DMS79 (cell line): ENCODE measurements around the gene GRK2.

ENCODE experiments used
- DNase-seq: peaks from one replicate; lab custom pipeline; 2025; lab: John Stamatoyannopoulos, UW

The GRK2 gene

GRCh38 chr11:67270256-67271204 is 4.3 kb downstream of the GRK2 start:
- no peak for DNase-seq

DNA sequence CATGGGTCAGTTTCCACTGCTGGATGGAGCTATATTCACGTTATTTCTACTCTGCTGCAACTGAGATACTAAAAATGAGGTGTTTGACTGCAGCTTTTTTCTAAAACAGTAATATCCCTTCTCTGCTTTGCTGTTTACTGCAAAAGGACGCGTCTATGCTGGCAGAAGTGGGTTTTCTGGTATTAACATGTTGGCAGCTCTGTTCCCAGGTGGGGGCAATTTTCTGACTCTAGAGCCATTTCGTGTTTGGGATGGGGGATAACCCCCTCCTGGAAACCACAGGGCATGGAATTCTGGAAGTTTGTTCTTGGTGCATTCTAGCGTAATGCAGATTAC is 4.9 kb downstream of the GRK2 start:
- DNase-seq, result no peak

GRCh38 chr11:67271541-67272284 is 5.4 kb downstream of the GRK2 start:
- DNase-seq, result no peak

- DNase-seq, result no peak
These were observed 6.3 kb downstream of the GRK2 start for GRCh38 chr11:67272327-67273259.

- no peak for DNase-seq
These were observed 7.2 kb downstream of the GRK2 start for GRCh38 chr11:67273260-67273990.

DNA sequence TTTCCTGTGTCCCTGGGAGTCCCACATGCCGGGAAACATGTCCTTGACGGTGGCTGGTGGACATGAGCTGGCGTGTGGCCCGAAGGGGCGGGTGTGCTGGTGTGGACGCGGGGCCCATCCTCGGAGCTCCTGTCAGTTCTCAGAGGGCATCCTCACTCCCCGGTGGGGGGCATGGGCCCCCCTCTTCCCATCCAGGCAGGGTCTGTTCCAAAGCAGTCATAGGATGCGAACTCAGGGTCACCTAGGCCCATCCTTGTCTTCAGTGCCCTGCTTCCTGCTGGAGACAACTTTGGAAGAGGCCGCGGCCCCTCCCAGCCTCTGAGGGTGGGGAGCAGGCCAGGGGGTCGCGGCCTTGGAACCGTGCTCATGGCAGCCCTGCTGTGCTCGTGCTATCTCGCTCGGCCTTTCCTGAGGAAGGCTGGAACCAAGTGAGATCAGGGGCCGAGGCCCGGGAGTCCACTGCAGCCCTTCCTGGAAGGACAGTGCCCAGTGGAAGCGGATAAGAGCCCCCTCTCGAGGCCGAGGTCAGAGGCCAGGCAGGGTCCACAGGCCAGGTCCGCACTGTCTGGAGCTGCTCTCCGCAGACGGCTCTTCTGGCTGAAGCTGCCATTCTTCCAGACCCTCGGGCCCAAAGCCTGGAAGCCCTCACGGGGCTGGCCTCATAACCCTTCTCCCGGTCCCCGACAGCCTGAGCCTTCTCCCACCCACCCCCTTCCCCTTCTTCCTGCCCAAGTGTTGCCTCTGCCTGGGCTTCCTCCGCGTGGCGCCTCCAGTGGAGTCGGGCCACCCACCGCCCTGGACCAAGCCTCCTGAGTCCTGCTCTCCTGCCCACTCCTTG is 8.7 kb downstream of the GRK2 start:
- DNase-seq, result no peak

- no peak for DNase-seq
These were observed 9.5 kb downstream of the GRK2 start for GRCh38 chr11:67275606-67276409.

DNA sequence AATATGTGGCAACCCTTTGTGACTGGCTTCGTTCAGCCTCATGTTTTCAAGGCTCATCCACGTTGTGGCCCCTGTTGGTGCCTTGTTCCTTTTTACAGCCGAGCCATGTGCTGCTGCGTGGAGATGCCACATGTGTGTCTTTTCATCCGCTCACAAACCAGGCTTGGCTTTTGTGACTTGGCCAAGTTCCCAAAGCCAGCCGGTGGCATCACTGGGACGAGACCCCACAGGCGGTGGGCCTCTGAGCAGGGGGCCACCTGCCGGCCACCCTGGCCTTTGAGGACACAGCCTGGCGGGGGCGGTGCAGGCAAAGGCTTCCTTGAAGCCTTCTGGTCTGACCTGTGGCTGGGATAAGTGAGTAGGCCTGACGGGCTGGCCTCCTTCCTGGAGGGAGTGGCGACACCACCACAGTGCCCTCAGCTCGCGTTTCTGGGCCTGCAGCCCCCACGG is 10.5 kb downstream of the GRK2 start:
- no peak for DNase-seq

- DNase-seq, result no peak
These were observed 11.1 kb downstream of the GRK2 start for GRCh38 chr11:67277231-67277961.

DNA sequence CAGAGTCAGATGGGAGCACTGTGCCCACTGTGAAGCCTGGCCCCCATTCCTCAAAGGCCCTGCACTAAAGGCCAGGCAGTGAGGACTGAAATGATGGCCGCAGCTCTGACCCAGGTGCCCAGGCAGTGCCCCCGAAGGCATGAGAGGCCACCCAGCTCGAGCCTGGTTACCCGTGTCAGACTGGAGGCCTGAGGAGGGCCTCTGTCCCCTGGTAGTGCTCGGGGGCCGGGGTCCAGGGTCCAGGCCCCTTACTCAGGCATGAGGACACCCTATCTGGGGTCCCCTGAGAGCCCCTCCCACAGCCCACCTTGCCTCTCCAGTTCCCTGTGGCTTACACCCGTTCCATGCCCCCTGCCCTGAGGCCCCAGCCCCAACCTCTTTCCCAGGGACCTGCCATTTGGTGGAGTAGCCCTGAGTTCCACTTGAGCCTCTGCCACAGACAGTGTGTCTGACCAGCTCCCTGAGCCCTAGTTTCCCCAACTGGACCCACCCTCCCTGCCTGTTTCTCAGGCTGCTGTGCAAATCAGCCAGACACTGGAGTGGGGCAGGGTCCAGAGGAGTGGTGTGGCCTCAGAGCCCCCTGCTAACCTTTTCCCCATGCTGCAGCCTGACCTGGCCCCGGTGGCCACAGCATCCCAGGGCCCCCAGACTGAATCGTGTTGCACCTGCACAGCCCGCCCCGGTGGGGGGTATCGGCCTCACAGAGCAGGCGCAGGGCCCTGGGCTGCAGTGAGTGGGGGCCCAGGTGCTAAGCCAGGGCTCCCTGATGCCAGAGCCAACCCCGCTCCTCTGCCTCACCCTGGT is 12.1 kb downstream of the GRK2 start:
- DNase-seq, result no peak

DNA sequence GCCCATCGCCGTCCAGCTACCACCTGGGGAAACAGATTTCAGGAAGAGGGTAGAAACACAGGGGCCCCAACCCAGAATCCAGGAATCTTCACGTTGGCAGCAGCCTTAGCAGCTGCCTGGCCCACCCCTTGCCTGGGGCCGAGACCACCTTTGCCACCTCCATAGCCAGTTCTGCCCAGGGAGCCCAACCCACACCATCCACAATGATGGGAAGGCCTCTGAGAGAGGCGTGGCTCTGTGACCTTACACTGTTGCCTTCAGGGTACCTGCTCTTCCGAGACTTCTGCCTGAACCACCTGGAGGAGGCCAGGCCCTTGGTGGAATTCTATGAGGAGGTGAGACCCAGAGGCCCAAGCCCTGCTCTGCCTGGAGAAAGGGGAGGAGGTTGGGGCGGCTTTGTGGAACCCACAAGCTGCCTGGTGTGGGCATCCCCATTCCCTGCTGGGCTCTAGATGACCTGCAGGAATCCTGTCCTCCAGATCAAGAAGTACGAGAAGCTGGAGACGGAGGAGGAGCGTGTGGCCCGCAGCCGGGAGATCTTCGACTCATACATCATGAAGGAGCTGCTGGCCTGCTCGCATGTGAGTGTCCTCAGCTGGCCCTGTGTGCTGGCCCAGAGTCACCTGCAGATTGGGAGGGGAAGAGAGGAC is 12.8 kb downstream of the GRK2 start:
- no peak for DNase-seq

DNA sequence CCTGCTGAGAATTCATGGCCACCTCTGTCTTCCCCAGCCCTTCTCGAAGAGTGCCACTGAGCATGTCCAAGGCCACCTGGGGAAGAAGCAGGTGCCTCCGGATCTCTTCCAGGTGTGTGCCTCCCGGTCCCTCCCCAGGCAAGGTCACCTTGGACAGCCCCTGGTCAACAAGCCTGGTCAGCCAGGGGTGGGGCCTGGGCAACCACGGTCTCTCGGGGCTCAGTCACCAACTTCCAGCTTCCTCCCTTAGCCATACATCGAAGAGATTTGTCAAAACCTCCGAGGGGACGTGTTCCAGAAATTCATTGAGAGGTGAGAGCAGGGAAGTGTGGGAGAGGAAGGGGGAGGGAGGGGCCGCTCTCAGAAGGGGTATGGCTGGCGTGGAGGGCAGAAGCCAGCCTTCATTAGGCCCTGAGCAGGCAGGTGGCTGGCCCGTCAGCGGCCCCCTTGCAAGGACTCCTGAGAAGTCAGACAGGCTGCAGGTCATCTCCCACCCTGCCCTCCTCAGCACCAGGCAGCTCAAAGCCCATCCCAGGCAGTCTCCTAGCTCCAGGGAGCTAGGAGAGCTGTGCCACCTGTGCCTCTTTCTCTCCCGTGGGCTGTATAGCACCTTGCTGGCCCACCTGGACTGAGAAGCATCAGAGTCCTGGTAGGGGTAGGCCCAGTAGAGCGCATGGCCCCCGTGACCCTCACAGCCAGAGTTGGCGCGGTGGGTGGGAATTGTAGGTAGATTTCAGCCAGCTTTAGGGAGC is 13.5 kb downstream of the GRK2 start:
- no peak for DNase-seq

- no peak for DNase-seq
These were observed 14.1 kb downstream of the GRK2 start for GRCh38 chr11:67280341-67280787.

- no peak for DNase-seq
These were observed 14.7 kb downstream of the GRK2 start for GRCh38 chr11:67280788-67281551.

GRCh38 chr11:67281552-67282150 is 15.4 kb downstream of the GRK2 start:
- DNase-seq, result no peak
